ENCODE measurements around the gene CCDC171. TPM values are rescaled to one million over a fixed set of nuclear protein-coding genes. Genes with fewer than 3 reads are reported as not detected.

The CCDC171 gene
- total RNA-seq, 1 experiment from 2014 or later: 2.6 TPM

DNA sequence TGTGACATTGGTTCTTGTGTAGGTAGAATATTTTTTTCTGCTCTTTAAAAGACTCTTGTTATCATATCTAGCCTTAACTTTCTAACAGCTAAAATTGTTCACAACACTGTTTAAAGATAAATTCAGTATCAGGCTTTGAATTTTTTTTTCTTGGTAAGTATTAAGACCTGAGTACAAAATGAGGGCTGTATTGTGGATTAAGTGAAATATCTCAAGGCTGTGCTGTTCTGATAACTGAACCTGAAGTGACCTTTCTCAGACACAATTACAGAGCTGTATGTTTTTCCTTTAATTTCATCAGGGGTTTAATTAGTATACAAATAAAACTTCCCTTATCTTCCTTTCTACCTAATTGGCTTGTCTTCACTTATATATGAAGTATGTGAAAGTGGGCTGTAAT lies 290.5 kb downstream of the CCDC171 start:
- no peak for ATAC-seq
- CTCF ChIA-PET: no interaction called here
- no peak for TF ChIP-seq TCF7L2 (IDR thresholded peaks at IDR 0.05; ENCODE audit: borderline replicate concordance, extremely low read depth, insufficient read depth, insufficient read length)
- no peak for TF ChIP-seq REST (IDR thresholded peaks at IDR 0.05; ENCODE audit: low read depth)
- TF ChIP-seq ELF1 (IDR thresholded peaks at IDR 0.05; ENCODE audit: borderline replicate concordance, low read depth): no peak
- TF ChIP-seq, protein P1, sequence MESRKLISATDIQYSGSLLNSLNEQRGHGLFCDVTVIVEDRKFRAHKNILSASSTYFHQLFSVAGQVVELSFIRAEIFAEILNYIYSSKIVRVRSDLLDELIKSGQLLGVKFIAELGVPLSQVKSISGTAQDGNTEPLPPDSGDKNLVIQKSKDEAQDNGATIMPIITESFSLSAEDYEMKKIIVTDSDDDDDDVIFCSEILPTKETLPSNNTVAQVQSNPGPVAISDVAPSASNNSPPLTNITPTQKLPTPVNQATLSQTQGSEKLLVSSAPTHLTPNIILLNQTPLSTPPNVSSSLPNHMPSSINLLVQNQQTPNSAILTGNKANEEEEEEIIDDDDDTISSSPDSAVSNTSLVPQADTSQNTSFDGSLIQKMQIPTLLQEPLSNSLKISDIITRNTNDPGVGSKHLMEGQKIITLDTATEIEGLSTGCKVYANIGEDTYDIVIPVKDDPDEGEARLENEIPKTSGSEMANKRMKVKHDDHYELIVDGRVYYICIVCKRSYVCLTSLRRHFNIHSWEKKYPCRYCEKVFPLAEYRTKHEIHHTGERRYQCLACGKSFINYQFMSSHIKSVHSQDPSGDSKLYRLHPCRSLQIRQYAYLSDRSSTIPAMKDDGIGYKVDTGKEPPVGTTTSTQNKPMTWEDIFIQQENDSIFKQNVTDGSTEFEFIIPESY (IDR thresholded peaks at IDR 0.05; ENCODE audit: extremely low read depth, insufficient replicate concordance, low read length): no peak
- no peak for TF ChIP-seq SIN3A (IDR thresholded peaks at IDR 0.05; ENCODE audit: low read depth)
- no peak for TF ChIP-seq SRF (IDR thresholded peaks at IDR 0.05; ENCODE audit: low read depth)

More for the DNA sequence above, 290.5 kb downstream of the CCDC171 start:
- H2AFZ ChIP-seq (ENCODE audit: low read depth, low read length, poor library complexity, severe bottlenecking): no peak overlapping the region
- H3K4me2 ChIP-seq (ENCODE audit: low read length): no peak overlapping the region
- no peak for DNase-seq (ENCODE audit: low read depth, low spot score)
- no TSS peak for BruUV-seq (replicated peaks)
- no peaks in the 10 kb centered on the region for H3K27me3 ChIP-seq (ENCODE audit: insufficient read depth, low read length)
- H3K9ac ChIP-seq (ENCODE audit: low read length): no peak overlapping the region
- no peaks in the 10 kb centered on the region for H3K4me1 ChIP-seq (ENCODE audit: control insufficient read depth in 1 of 2, insufficient read depth in 2 of 2, low read length in 2 of 2)
- no peaks in the 10 kb centered on the region for H4K20me1 ChIP-seq (ENCODE audit: insufficient read depth)
- H3K79me2 ChIP-seq (ENCODE audit: insufficient read depth, low read length): no peaks in the 10 kb centered on the region
- no peaks in the 10 kb centered on the region for H3K9me2 ChIP-seq (ENCODE audit: insufficient read depth)
- H3K27ac ChIP-seq (ENCODE audit: low read depth, low read length): no peak overlapping the region
- POLR2A ChIA-PET: no interaction called here
- H3K36me3 ChIP-seq (ENCODE audit: control insufficient read depth in 1 of 2, insufficient read depth in 2 of 2, low read length in 2 of 2): no peaks in the 10 kb centered on the region
- H3K4me3 ChIP-seq (replicated peaks in 1 of 2; ENCODE audit: low read depth in 1 of 2, low read length in 2 of 2): no peak overlapping the region
- H3K9me3 ChIP-seq (ENCODE audit: control insufficient read depth in 1 of 2, insufficient read depth in 1 of 2, low read depth in 1 of 2, low read length in 2 of 2): no peaks in the 10 kb centered on the region
- intact Hi-C loops (cut with micrococcal nuclease): no loop called here
- RAD21 ChIA-PET (ENCODE audit: low non-redundant PET in 1 of 2, low total read pairs in 2 of 2, uncharacterized antibody in 2 of 2, unreplicated experiment in 2 of 2): no interaction called here
